GM21576 (cell line): ENCODE measurements around the gene TMEM163.
"Not testable (repeated sequence)": the region's sequence is repeated elsewhere in the genome, so short reads cannot be mapped to it uniquely, and the experiment has no call there.

Experiments used
- ATAC-seq: cut with Tn5 transposase; IDR thresholded peaks from one replicate; pipeline ENCODE4 v1.9.1; 2021; ENCODE audit warnings: mild to moderate bottlenecking, moderate library complexity; ENCODE audit not compliant: unreplicated experiment

Gene TMEM163

DNA sequence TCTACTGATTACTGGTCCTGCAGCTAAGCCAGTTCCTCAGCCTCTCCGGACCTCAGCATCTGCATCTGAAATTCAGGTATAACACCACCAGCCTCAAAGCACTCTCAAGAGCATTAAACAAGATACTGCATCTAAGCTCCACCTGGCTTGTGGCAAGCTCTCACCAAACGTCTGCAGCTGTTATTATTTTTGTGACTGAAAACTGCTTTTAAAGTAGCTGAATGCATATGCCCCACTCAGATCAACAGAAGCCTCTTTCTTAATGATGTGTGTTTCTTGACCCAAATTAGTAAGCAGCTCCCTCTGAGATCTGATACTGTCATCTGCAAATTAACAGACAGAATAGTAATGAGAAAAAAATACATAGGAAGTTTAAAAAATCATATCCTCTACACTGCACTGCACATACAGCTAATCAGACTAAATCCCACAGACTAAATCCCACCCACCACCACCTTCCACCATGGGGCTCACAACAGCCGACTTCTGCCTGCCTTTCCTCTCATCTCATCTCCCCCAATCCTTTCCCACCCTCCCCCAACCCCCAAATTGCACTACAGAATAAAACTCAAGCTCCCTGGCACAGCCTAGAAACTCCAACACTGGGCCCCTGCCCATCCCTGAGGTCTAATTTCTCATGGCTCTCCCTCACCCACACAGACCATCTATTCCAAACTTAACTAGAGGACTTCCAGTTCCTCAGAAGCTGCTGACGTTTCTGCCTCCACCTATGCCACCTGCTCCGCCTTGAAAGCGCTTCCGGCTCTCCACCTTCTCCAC lies 52.9 kb downstream of the TMEM163 start:
- no peak for ATAC-seq

DNA sequence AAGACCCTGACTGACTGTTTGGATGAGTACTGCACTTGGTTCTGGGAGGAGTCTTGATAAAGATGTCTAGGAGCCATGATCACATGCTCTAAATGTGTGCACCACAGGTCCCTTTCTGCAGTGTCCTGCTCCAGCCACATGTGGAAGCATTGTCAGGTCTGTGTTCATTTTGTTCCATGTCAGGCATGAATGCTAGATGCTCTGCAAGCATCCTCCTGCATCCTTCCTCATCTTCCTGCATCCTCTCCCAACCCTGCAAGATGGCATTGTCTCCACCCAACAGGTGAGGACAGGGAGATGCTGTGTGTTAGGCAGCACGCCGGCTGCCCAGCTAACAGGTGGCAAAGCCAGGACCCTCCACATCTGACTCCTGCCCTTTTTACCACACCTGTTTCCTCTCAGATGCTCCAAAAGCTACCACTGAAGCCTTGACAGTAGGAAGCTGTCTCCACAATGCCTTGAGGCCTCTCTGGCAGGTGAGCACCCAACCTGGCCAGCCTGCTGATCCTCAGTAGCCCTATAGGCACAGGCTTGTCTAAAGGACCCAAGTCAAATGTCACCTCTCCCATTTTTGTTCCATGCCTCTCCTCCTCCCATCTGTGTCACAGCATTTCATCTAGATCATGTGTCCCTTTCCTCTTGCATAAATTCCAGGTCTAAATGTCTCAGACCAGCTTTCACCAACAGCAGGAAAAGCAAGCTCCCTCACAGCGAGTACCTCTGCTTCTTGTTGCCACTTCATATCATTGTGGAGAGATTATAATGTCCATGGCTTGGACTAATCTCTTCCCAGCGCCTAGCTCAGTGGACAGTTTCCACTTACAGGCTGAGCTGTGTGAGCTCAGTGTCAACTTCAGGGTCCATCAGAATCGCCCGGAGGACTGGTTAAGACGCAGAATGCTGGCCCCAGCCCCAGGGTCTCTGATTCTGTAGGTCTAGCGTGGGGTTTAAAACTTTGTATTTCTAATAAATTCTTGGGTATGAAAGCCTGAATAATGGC lies 55.0 kb downstream of the TMEM163 start:
- no peak for ATAC-seq

DNA sequence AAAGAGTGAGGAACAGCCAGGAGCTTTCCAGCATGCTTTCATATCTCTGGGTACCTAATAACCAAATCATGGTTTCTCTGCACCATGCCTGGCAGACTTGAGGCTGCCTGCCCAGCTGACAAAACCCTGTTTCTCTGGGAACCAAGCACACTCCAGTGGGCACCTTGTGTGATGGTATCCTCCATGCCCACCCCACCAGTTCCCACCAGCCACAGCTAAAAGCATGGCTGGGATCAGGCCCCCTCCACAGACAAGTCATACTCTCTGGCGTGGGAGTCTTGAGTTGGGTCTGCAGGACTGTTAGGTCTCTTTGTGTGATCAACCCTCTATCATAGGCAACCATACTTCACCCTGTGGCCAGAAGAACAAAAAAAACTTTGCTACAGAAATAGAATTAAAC lies 56.0 kb downstream of the TMEM163 start:
- no peak for ATAC-seq

DNA sequence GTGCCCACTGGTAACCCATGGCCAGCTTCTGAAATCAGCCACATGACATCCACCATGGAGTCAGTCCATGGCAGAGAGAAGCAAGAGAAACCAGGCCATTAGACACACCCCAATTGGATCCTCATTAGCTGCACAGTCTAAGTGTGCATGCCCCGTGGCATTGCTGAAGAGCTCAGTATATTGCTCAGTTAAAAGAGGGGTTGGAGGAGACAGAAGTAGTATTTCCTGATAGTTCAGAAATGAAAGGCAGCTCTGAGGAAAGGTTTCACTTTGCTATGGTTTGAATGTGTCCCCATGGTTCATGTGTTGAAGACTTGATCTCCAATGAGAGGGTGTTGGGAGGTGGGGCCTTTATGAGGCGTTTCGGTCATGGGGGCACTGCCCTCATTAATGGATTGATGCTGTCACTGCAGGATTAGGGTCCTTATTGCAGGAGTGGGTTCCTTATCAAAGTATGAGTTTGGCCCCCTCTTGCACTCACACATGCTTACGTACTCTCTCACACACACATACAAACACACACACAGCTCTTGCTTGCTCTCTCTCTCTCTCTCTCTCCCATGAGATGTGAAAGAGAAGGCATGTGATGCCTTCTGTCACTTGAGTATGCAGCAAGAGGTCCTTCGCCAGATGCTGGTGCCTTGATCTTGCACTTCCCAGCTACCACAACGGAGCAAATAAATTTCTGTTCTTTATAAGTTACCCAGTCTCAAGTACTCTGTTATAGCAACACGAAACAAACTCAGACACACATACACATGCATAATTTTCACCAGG lies 58.0 kb downstream of the TMEM163 start:
- ATAC-seq = no peak

DNA sequence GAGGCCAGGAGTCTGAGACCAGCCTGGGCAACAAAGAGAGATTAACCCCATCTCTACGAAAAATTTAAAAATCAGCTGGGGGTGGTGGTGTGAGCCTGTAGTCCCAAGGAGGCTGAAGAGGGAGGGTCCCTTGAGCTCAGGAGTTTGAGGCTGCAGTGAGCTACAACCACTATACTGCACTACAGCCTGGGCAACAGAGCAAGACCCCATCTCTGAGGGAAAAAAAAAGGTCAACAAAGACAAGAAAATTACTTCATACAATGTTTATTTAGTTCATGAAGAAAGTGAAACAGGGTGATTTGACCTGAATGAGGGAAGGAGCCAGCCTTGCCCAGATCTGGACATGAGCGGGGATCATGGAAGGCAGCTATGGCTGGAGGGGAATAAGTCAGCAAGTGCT lies 59.1 kb downstream of the TMEM163 start:
- no peak for ATAC-seq

DNA sequence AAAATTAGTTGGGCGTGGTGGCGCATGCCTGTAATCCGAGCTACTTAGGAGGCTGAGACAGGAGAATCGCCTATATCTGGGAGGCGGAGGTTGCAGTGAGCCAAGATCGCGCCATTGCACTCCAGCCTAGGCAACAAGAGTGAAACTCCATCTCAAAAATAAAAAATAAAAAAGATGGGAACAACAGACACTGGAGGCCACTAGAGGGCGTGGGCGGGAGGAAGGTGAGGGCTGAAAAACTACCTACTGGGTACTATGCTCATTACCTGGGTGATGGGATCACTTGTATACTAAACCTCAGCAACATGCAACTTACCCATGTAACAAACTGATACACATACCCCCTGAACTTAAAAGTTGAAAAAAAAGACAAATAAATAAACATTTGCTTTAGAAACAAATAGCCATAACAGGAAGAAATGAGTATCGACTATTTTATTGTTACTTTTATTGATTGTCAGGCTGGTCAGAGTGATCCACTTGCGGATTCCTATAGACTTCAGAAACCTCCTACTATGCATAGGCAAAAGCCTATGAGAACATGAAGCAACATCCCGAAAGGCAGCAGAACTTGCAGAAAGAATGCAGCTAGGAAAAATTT lies 61.0 kb downstream of the TMEM163 start:
- ATAC-seq = no peak

DNA sequence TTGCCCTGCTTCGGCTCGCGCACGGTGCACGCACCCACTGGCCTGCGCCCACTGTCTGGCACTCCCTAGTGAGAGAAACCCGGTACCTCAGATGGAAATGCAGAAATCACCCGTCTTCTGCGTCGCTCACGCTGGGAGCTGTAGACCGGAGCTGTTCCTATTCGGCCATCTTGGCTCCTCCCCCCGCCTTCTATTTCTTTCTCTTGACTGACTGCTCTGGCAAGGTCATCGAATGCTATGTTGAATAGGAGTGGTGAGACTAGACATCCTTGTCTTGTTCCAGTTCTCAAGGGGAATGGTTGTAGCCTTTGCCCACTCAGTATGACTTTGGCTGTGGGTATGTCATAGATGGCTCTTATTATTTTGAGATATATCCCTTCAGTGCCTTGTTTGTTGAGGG lies 62.4 kb downstream of the TMEM163 start:
- ATAC-seq = not testable (repeated sequence)

DNA sequence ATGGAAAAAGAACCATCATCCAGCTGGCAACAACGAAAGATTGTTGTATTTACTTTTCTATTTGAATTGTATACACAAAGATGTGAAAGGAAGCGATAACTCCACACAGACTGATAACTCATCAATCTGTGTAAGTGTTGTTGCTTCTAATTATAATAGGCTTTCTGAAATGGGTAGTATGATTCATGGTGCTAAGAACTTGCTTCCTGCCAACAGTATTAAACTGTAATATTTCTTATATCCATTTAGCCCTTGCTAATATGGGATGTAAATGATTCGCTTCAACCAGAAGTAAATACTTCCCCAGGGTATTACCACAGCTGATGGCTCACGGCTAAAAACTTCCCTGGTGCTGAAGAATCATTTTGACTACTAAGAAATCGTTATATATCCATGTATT lies 70.2 kb downstream of the TMEM163 start:
- no peak for ATAC-seq

DNA sequence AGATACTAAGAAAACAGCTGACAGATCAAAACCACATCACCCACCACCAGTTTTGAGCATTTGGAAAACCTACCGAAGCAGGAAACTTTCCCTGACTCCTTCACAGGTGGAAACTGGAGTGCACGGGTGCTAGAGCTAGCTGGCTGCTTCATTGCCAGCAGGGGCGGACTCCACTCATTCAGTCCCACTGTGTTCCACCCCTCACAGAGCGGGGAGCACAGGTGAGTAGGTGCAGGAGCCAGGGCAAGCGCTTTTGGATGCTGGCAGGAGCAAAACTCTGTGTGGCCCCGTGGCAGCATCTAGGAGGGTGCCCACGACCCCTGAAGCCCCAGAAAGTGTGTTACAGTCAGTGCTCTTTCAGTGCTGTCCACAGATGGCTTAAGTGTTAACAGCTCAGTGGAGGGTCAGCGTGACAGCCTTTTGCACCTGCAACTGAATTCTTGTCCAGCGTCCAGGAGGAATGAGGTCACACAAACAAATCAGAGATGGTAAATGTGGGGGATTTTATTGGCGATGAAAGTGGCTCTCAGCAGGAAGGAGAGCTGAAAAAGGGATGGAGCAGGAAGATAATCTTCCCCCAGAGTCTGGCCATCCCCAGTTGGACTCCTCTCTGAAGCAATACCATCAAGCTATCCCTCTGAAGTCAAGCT lies 71.1 kb downstream of the TMEM163 start:
- ATAC-seq = no peak

DNA sequence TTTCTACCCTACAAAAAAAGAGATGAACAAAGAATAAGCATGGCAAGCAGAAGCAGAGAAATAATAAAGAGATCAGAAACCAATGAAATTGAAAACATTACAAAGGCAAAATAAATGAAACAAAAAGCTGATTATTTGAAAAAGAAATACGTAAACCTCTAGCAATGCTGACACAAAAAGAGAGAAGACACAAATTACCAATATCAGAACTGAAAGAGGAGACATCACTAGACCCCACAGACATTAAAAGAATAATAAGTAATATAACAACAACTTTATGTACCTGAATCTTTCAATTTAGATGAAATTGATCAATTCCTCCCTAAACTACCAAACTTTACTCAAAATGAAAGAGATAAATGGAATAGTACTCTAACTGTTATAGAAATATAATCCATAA lies 75.9 kb downstream of the TMEM163 start:
- no peak for ATAC-seq

DNA sequence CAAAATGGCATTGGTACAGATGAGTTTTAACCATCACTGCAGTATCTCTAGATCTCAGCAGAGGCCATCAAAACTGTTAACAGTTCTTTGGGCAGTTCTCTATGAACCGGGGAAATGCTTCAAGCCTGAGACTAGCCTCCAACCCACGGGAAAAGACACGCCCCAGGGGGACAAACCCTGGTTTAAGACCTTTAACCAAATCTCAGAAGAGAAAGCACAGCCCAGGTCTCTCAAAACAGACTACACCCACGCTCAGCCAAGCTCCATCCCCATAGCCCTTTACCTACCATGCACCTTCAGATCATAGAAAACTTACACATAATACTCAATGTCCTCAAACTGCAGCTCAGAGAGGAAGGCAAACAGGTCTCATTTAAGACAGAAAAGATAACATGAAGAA lies 78.3 kb downstream of the TMEM163 start:
- ATAC-seq = peak; percentile 58

DNA sequence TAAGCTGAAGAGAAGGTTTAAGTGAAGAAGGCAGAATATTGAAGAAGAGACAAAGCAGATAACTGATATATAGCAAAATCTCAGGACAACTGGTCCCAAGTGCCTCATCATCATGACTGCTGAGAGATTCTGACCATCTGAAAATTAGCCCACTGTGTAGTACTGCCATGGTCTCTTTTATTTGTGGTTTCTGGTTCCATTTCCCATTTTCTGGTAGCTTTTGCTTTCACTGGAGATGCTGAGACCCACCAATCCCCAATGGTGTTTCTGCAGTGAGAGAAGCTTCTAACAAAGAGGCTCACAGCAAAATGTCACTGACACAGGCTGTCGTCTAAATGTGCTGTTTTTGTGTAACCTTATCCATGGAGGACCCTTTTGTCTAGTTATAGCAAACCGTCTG lies 79.5 kb downstream of the TMEM163 start:
- no peak for ATAC-seq

DNA sequence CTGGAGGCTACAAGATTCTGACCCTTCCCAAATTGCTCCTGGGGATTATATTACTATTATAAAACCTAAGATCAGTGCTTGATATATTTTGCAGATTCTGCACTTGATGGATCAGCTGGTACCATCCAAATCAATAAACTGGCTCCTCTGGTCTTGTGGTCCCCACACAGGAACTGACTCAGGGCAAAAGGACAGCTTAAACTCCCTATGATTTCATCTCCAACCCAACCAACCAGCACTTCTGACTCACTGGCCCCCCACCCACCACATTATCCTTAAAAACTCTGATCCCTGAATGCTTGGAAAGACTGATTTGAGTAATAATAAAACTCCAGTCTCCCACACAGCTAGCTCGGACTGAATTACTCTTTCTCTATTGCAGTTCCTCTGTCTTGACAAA lies 82.1 kb downstream of the TMEM163 start:
- ATAC-seq = no peak

DNA sequence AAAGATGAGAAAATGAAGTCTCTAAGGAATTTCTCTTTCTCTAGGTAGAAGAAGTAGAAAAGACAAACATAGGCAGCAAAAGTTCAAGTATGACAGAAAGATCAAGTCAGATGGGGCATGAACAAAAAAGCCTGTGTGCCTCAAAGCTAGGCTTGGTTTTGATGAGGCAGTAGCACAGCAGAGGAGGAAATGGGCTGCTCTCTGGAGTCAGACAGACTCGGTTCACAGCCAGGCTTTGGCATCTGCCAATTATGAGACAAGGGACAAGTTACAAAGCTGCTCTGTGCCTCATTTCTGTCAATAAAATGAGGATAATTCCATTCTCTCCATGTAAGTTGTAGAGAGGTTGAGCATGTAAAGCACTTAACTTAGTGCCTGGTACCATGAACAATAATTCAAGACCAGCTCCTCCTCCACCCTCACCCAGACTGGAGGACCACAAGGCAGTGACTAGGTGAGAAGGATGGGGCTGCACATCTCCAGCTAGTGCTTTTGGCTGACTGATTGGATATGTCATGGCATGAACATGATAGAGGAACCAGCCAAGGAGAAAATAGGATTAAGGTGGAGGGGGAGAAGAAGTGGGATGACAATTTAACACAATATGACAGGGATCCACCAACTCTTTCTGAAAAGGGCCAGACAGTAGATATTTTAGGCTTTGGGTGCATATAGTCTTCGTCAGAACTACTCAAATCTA lies 84.6 kb downstream of the TMEM163 start:
- ATAC-seq = no peak

DNA sequence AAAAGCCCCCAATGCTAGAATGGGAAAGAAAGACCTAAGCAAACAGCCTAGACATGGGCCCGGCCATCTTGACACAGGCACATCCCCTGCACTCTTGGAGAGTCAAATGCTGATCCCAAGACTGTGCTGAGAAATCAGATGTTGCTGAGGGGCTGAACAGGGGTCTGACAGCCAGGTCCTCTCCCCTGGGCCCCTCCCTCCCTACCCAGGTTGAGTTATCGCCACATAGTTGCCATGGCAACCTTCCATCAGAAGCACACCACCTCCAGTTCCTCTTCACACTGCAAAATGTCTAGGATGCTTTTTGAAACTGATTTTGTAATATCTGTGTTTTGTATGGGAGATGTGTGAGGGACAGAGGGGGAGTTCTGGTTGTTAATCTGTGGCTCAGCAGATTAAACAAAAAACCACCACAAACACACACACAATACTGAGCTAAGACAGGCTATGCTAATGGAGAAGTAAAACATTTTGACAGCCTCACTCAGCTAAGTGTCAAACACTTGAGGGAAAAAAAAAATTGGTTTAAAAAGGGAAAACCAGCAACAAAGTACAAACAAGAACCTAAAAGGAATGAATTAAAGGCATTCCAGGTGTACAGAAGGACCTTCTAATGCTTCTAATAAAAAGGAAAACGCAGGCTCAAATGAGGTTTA lies 88.2 kb downstream of the TMEM163 start:
- no peak for ATAC-seq

DNA sequence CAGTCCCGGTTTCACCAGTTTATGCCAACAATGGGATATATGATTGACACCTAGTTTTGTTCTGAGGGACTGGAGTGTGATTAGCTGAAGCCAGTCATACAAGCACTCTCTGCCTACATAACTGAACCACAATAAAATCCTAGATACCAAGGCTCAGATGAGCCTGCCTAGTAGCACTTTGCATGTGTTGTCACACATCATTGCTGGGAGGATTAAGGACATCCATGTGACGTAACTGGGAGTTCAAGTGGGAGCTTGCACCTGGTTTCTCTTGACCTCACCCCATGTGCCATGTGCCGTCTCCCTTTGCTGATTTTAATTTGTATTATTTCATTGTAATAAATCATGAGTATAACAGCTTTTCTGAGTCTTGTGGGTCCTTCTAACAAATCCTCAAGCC lies 90.3 kb downstream of the TMEM163 start:
- no peak for ATAC-seq

DNA sequence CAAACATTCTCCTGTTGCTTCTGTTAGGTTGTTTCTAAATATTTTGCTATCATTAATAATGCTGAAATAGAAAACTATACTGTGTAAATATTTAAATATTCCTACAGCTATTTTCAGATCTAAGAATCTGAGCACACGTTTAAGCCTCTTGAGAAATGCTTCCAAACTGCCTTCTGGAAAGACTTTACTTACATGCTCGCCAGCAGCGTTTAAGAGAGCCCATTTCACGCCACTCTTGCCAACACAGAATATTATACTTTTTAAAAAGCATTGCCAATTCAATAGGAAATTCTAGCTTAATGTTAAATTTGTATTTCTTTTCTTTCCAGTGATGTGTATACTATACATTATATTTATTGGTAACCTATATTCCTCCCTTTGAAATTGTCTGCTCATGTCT lies 92.0 kb downstream of the TMEM163 start:
- no peak for ATAC-seq

DNA sequence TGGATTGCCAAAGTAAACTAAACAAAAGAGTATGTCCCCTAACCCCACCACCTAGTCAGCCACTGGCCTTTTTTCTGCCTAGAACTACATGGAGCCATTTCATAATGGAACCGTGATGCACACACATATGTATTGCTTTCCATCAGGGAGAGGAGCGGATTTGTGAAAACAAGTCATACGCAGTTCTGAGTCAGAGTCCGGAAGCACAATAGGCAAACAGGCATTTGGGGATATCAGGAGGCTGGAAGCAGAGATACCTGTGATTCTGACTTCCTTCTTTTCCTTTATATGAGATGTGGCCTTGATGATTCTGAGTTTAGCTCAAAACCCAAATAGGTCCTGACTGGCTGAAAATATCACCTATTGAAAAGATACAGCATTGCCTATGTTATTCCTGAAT lies 93.5 kb downstream of the TMEM163 start:
- ATAC-seq = no peak

DNA sequence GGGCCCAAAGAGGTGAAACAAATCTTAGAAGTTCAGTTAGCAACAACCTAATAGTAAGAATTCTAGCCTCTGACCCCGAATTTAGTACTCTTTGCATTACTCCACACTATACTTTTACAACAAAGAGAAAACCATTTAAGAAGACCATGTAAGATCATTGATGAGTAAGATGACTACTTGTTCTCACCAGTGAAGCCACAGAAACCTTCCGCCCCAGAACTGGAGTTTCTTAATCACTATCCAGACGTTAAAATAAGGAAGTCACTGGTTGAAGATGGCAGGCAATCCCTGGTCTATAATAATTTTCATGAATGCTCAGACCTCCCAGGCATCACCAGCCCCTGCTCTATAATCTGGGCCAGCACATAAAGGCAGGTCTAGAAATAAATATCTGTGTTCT lies 95.0 kb downstream of the TMEM163 start:
- ATAC-seq = peak; percentile 95
